ENCODE data around the gene ATXN1. TPM values are rescaled to one million over a fixed set of nuclear protein-coding genes. Genes with fewer than 3 reads are reported as not detected.
"Not testable (repeated sequence)": the region's sequence is repeated elsewhere in the genome, so short reads cannot be mapped to it uniquely, and the experiment has no call there.

ATXN1 gene
- total RNA-seq, 2 donors from 2014 or later = 63.1 to 72.2 TPM

GRCh38 chr6:16409531-16410441, 351.5 kb downstream of the ATXN1 start:
- no peak for DNase-seq (ENCODE audit: low spot score)
- intact Hi-C loops (cut with DNase I) = loop anchor here (2.0 to 5.0 kb wide), 2 partner anchors 77 to 82 kb away; no protein-coding TSS in a partner anchor

GRCh38 chr6:16408766-16409165, 352.5 kb downstream of the ATXN1 start:
- no peak for DNase-seq (ENCODE audit: low spot score)
- intact Hi-C loops (cut with DNase I) = loop anchor here (2.0 to 5.0 kb wide), 2 partner anchors 76 to 81 kb away; no protein-coding TSS in a partner anchor

GRCh38 chr6:16406966-16407365, 354.3 kb downstream of the ATXN1 start:
- intact Hi-C loops (cut with DNase I) = loop anchor here in 1 of 2 donors (2.0 to 5.0 kb wide), 2 partner anchors 20 to 80 kb away; no protein-coding TSS in a partner anchor
- no peak for DNase-seq (ENCODE audit: low spot score)

- DNase-seq (ENCODE audit: low spot score) = not testable (repeated sequence)
- intact Hi-C loops (cut with DNase I) = loop anchor here in 1 of 2 donors (2.0 to 5.0 kb wide), 2 partner anchors 20 to 79 kb away; no protein-coding TSS in a partner anchor
These were observed 354.7 kb downstream of the ATXN1 start for GRCh38 chr6:16406538-16406937.

- intact Hi-C loops (cut with DNase I) = loop anchor here in 1 of 2 donors (5.0 kb wide), 1 partner anchor 78 kb away; no protein-coding TSS in a partner anchor
- DNase-seq (ENCODE audit: low spot score) = no peak
These were observed 355.9 kb downstream of the ATXN1 start for GRCh38 chr6:16405375-16405774.

GRCh38 chr6:16404456-16404855, 356.8 kb downstream of the ATXN1 start:
- no peak for DNase-seq (ENCODE audit: low spot score)
- intact Hi-C loops (cut with DNase I) = no loop called here

GRCh38 chr6:16403831-16404230, 357.4 kb downstream of the ATXN1 start:
- intact Hi-C loops (cut with DNase I) = no loop called here
- DNase-seq (ENCODE audit: low spot score) = no peak

- no peak for DNase-seq (ENCODE audit: low spot score)
- intact Hi-C loops (cut with DNase I) = no loop called here
These were observed 358.7 kb downstream of the ATXN1 start for GRCh38 chr6:16402581-16402900.

- no peak for DNase-seq (ENCODE audit: low spot score)
- intact Hi-C loops (cut with DNase I) = no loop called here
These were observed 361.0 kb downstream of the ATXN1 start for GRCh38 chr6:16400248-16400760.

- no peak for DNase-seq (ENCODE audit: low spot score)
- intact Hi-C loops (cut with DNase I) = no loop called here
These were observed 361.6 kb downstream of the ATXN1 start for GRCh38 chr6:16399695-16400094.

GRCh38 chr6:16399158-16399557, 362.1 kb downstream of the ATXN1 start:
- intact Hi-C loops (cut with DNase I) = no loop called here
- no peak for DNase-seq (ENCODE audit: low spot score)

- no peak for DNase-seq (ENCODE audit: low spot score)
- intact Hi-C loops (cut with DNase I) = no loop called here
These were observed 362.7 kb downstream of the ATXN1 start for GRCh38 chr6:16398587-16398986.

GRCh38 chr6:16397623-16398022, 363.6 kb downstream of the ATXN1 start:
- no peak for DNase-seq (ENCODE audit: low spot score)
- intact Hi-C loops (cut with DNase I) = no loop called here

GRCh38 chr6:16396497-16397319, 364.6 kb downstream of the ATXN1 start:
- intact Hi-C loops (cut with DNase I) = no loop called here

GRCh38 chr6:16394632-16395031, 366.6 kb downstream of the ATXN1 start:
- intact Hi-C loops (cut with DNase I) = loop anchor here in 1 of 2 donors (5.0 kb wide), 1 partner anchor 502 kb away; no protein-coding TSS in a partner anchor
- no peak for DNase-seq (ENCODE audit: low spot score)

More at GRCh38 chr6:16396497-16397319, 364.6 kb downstream of the ATXN1 start:
- no peak for DNase-seq (ENCODE audit: low spot score)

GRCh38 chr6:16393326-16393725, 367.9 kb downstream of the ATXN1 start:
- intact Hi-C loops (cut with DNase I) = loop anchor here in 1 of 2 donors (5.0 kb wide), 1 partner anchor 501 kb away; no protein-coding TSS in a partner anchor
- no peak for DNase-seq (ENCODE audit: low spot score)

- no peak for DNase-seq (ENCODE audit: low spot score)
- intact Hi-C loops (cut with DNase I) = loop anchor here in 1 of 2 donors (5.0 kb wide), 1 partner anchor 500 kb away; no protein-coding TSS in a partner anchor
These were observed 369.2 kb downstream of the ATXN1 start for GRCh38 chr6:16392010-16392409.

GRCh38 chr6:16391451-16391912, 369.8 kb downstream of the ATXN1 start:
- intact Hi-C loops (cut with DNase I) = loop anchor here in 1 of 2 donors (5.0 kb wide), 1 partner anchor 499 kb away; no protein-coding TSS in a partner anchor
- DNase-seq (ENCODE audit: low spot score) = no peak

GRCh38 chr6:16390909-16391450, 370.3 kb downstream of the ATXN1 start:
- intact Hi-C loops (cut with DNase I) = loop anchor here in 1 of 2 donors (5.0 kb wide), 1 partner anchor 499 kb away; no protein-coding TSS in a partner anchor

More at GRCh38 chr6:16390909-16391450, 370.3 kb downstream of the ATXN1 start:
- not testable (repeated sequence) for DNase-seq (ENCODE audit: low spot score)

Measured in posterior vena cava (tissue), 2 donors.